Measurements from ENCODE around the gene PPARA.
A peak's percentile ranks its signal among the peaks of the same experiment; 100 is the strongest.

The PPARA gene

GRCh38 chr22:46139895-46140350, 10.4 kb upstream of the PPARA start:
- H2AFZ ChIP-seq (ENCODE audit: low read depth, low read length) = no peak overlapping the region
- H3K27ac ChIP-seq (ENCODE audit: low read length) = no peak overlapping the region
- no peaks in the 10 kb centered on the region for H3K27me3 ChIP-seq (ENCODE audit: low read depth, low read length)
- H3K4me1 ChIP-seq (ENCODE audit: low read length) = peaks cover 2% of the 10 kb centered on the region; the same call in 1 of the 2 replicates
- H4K20me1 ChIP-seq (ENCODE audit: insufficient read depth, low read length) = no peaks in the 10 kb centered on the region
- no peaks in the 10 kb centered on the region for H3K36me3 ChIP-seq (replicated peaks; ENCODE audit: low read depth, low read length)
- TF ChIP-seq CTCF (IDR thresholded peaks at IDR 0.05; ENCODE audit: low read depth, low read length) = no peak
- no peak for TF ChIP-seq EZH2phosphoT487 (IDR thresholded peaks at IDR 0.05; ENCODE audit: low read depth)
- no peaks in the 10 kb centered on the region for H3K9me3 ChIP-seq (ENCODE audit: insufficient read depth, low read length)
- no peak overlapping the region for H3K4me2 ChIP-seq (ENCODE audit: low read length)
- H3K4me3 ChIP-seq (ENCODE audit: low read length) = no peak overlapping the region
- no peaks in the 10 kb centered on the region for H3K79me2 ChIP-seq (ENCODE audit: low read length)
- H3K9ac ChIP-seq (ENCODE audit: low read length) = no peak overlapping the region

- no peak overlapping the region for H3K9ac ChIP-seq (ENCODE audit: low read length)
- no peak overlapping the region for H3K27ac ChIP-seq (ENCODE audit: low read length)
- no peak overlapping the region for H3K4me3 ChIP-seq (ENCODE audit: low read length)
- H4K20me1 ChIP-seq (ENCODE audit: insufficient read depth, low read length) = no peaks in the 10 kb centered on the region
- no peaks in the 10 kb centered on the region for H3K79me2 ChIP-seq (ENCODE audit: low read length)
- H3K36me3 ChIP-seq (replicated peaks; ENCODE audit: low read depth, low read length) = no peaks in the 10 kb centered on the region
- peaks cover 4% of the 10 kb centered on the region for H3K27me3 ChIP-seq (ENCODE audit: low read depth, low read length)
- H3K9me3 ChIP-seq (ENCODE audit: insufficient read depth, low read length) = no peaks in the 10 kb centered on the region
- peaks cover 2% of the 10 kb centered on the region; the same call in 1 of the 2 replicates for H3K4me1 ChIP-seq (ENCODE audit: low read length)
- TF ChIP-seq EZH2phosphoT487 (IDR thresholded peaks at IDR 0.05; ENCODE audit: low read depth) = no peak
- no peak for TF ChIP-seq CTCF (IDR thresholded peaks at IDR 0.05; ENCODE audit: low read depth, low read length)
- H3K4me2 ChIP-seq (ENCODE audit: low read length) = peak overlapping the region; percentile 16; the same call in 1 of the 2 replicates
- H2AFZ ChIP-seq (ENCODE audit: low read depth, low read length) = no peak overlapping the region
Observed at GRCh38 chr22:46140989-46141928, 9.1 kb upstream of the PPARA start.

- Histone ChIP-seq H4K20me1 (ENCODE audit: insufficient read depth, low read length) (no peaks in the 10 kb centered on the region), H3K4me2 (ENCODE audit: low read length) (no peak overlapping the region), H3K36me3 (replicated peaks; ENCODE audit: low read depth, low read length) (no peaks in the 10 kb centered on the region), H3K27ac (ENCODE audit: low read length) (no peak overlapping the region), H3K9me3 (ENCODE audit: insufficient read depth, low read length) (no peaks in the 10 kb centered on the region), H3K27me3 (ENCODE audit: low read depth, low read length) (peaks cover 17% of the 10 kb centered on the region), H3K4me1 (ENCODE audit: low read length) (peaks cover 2% of the 10 kb centered on the region; the same call in 1 of the 2 replicates), H3K4me3 (ENCODE audit: low read length) (no peak overlapping the region), H2AFZ (ENCODE audit: low read depth, low read length) (no peak overlapping the region), H3K9ac (ENCODE audit: low read length) (no peak overlapping the region), H3K79me2 (ENCODE audit: low read length) (no peaks in the 10 kb centered on the region)
- no peak for TF ChIP-seq EZH2phosphoT487 (IDR thresholded peaks at IDR 0.05; ENCODE audit: low read depth)
- TF ChIP-seq CTCF (IDR thresholded peaks at IDR 0.05; ENCODE audit: low read depth, low read length) = no peak
Observed at GRCh38 chr22:46142548-46143490, 7.5 kb upstream of the PPARA start.

All from OCI-LY3 (cell line).